Nucleus accumbens (tissue), 56 donors: ENCODE data around the gene NF2.
A peak's percentile ranks its signal among the peaks of the same experiment; 100 is the strongest.
"Not testable (repeated sequence)": the region's sequence is repeated elsewhere in the genome, so short reads cannot be mapped to it uniquely, and the experiment has no call there.

Source experiments
- DNase-seq, 56 donors: peaks; one replicate each; lab custom pipeline; 2025; lab: John Stamatoyannopoulos, UW

Gene NF2

DNA sequence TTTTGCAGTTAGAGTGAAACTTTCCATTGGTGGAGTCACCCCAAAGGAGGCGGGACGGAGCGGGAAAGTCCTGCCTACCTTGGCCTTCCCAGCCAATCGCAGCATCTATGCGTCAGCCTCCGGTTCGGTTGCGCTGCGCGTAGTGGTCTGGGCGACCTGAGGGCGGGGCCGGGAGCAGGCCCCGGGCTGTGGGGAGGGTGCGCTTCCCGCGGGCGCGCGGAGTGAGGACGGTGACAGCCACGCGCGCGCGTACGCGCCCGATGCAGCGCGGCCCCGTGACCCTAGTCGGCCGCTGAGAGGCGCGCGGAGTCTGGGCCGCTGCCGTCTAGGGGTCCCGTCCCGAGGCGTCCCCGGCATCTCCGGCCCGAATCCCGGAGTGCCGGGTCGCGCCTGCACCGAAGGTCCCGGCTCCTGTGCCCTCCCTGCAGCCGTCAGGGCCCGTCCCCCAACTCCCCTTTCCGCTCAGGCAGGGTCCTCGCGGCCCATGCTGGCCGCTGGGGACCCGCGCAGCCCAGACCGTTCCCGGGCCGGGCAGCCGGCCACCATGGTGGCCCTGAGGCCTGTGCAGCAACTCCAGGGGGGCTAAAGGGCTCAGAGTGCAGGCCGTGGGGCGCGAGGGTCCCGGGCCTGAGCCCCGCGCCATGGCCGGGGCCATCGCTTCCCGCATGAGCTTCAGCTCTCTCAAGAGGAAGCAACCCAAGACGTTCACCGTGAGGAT is at the start of gene NF2:
Gene NF2 (plus strand): TSS at position 276 of the 718 bp plus-strand sequence. CDS start 366 bp downstream, at position 642.
- peak; percentile 83 to 100 (median 99) for DNase-seq

DNA sequence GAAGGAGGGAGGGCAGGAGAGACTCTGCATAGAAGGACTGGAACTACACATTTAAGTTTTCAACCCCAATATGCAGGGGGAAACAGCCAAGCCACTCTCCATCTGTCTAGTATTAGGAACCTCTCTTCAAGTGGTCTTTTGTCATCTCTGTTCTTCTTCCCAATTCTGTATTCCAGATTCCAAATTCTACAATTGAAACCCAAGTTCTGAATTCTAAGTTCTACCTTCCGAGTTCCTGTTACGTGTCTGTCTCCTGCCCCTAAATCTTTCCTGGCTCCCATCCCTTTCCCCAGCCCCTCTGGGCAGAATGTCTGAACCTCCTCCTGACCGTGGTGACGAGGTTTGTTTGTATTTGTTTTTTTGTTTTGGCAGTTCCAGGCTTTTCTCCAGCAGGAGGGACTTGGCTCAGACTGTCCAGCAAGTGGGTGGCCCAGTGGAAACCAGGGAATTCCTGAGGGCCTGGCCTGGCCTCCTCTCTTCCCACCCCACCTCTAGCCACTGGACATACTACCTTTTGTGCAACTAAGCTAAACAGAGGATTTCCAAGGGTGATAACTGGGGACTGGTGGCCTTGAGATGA is 48.3 kb upstream of the NF2 start:
- DNase-seq: peak in 38 of 56 donors; percentile 2 to 79 (median 28)

DNA sequence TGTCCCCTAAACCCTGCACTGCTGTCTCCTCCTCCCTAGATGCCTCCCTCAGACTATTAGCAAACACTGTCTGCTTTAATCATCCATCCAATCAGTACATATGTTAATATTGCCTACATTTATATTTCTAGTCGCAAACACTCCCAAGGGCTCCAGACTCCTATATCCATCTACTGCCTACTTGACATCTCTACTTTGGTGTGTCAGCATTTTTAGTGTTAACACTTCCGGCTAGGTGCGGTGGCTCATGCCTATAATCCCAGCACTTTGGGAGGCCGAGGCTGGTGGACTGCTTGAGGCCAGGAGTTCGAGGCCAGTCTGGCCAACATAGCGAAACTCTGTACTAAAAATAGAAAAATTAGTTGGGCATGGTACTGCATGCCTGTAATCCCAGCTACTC is 44.4 kb upstream of the NF2 start:
- DNase-seq: no peak

DNA sequence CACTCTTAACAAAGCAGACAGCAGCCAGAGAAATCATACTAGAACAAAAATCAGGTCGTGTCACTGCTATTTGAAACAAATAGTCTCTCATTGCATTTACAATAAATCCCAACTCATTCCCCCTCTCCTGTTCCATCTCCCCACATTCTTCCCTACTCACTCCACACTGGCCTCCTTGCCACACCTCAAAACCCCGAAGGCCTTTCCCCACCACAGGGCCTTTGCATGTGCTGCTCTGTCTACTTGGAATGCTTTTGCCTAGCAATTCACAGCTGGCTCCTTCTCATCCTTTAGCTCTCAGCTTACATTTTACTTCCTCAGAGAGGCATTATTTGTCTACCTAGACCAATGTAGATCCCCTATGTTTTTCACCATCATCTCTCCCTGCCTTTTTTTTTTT is 43.6 kb upstream of the NF2 start:
- DNase-seq: no peak

DNA sequence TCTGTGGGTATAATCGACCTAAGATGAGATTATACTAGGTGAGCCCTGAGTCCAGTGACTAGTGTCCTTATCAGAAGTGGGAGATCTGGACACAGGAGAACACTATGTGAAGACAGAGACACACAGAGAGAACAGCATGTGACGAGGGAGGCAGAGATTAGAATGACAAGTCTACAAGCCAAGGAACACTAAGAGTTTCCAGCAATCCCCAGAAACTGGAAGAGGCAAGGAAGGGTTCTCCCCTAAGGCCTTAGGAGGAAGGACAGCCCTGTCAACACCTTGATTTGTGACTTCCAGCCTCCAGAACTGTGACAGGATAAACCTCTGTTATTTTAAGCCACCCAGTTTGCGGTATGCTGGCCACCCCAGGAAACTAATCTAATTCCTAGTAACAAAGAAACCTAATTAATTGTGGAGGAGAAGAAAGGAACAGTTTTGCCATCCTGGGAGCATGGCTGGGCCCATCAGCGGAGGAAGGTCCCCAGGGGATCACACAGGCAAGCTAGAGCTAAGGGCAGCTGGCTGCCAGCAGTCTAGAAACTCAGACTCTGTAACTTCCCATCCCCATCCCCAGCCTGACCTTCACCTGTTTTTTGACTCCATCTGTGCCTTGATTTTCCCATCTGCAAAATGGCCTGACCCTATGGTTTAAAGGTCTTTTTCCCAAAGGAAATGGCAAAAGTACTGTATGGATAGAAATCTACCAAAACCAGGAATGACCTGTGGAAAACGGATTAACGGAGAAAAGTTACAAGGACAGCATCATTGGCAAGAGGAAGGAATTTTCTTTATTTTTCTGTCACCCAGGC is 39.6 kb upstream of the NF2 start:
- DNase-seq: no peak

DNA sequence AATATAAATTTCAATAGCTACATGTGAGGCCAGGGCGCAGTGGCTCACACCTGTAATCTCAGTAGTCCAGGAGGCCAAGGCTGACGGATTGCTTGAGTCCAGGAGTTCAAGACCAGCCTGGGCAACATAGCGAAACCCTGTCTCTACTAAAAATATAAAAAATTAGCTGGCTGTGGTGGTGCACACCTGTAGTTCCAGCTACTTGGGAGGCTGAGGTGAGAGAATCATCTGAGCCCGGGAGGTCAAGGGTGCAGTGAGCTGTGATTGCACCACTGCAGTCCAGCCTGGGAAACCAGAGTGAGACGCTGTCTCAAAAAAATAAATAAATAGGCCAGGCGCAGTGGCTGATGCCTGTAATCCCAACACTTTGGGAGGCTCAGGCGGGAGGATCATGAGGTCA is 36.9 kb upstream of the NF2 start:
- not testable (repeated sequence) for DNase-seq

DNA sequence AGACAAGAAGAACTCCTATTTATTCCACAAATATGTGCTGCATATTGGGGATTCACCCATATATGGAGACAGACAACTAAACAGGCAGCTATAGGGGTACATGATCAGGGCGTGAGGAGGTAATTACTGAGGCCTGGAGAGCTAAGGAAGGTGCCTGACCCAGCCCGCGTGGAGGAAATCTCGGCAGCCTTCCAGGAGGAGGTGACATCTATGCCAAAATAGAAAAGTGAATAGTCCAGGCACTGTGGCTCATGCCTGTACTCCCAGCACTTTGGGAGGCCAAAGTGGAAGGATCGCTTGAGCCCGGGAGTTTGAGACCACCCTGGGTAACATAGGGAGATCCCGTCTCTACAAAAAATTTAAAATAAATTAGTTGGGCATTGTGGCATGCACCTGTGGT is 36.1 kb upstream of the NF2 start:
- DNase-seq: no peak

DNA sequence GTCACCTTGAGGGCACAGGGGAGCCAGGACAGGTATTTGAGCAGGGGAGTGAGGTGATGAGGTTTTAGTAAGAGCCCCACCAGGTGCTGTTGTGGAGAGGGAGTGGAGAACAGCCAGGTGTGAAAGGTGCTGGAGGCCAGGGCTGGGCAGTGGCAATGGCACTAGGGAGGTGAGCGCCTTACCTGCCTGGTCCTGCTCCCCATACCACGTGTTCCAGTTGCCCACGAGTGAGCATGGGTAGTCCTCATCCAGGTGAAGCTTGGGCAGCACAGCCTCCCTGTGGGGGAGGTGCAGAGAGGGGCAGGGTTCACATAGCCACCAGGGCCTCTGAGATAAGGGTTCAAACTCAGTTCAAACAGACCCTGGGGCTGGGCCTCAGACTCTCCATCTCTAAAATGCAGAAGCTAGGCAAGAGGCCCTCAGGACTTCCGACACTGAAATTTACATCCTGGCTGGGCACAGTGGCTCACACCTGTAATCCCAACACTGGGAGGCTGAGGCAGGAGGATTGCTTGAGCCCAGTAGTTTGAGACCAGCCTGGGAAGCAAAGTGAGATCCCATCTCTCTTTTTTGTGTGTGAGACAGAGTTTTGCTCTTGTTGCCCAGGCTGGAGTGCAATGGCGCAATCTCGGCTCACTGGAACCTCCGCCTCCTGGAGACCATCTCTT is 34.3 kb upstream of the NF2 start:
- no peak for DNase-seq

DNA sequence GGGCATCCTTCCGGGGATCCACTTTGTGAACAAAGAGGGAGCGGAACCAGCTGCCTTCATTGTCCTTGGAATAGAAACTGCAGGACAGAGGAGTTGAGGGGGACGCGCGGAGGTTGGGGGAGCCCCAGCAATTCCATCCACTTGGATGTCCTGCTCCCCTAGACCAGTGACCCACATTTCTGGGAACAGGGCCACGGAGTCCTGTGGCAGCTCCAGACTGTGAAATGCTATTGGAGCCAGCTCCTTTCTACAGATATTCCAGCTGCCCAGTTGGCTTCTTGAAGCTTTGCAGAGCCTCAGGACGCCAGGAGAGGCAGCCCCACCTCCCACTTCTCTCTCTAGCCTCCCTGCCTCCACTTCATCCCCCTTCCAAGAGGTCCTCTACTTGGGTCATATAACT is 33.0 kb upstream of the NF2 start:
- peak in 15 of 56 donors; percentile 2 to 53 (median 9) for DNase-seq

DNA sequence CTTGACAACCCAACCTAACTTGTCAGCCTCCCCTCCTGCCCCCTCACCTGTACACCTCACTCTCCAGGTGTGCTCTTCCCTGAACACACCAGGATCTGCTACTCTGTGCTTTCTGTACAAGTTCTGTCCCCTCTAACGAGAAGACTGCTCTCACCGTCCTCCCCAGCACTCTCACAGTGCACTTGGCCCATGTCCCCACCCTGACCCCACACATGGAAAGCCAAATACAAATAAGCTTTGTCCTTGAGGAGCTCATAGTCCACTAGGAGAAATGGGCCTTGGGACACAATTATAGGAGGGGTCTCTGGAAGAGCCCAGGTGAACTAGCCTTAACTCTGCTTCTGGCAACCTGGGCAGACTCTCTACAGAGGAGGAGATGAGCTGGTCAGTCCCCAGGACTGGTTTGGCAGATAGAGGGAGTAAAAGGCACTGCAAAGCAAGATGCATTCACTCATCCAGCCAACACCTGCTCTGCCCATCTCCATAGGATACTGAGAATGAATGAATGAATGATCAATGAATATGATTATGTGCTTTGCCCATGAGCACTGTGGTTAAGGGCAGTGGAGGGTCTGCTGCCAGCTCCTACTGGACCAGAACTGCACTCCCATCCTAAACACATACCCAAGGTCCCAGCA is 32.4 kb upstream of the NF2 start:
- no peak for DNase-seq

DNA sequence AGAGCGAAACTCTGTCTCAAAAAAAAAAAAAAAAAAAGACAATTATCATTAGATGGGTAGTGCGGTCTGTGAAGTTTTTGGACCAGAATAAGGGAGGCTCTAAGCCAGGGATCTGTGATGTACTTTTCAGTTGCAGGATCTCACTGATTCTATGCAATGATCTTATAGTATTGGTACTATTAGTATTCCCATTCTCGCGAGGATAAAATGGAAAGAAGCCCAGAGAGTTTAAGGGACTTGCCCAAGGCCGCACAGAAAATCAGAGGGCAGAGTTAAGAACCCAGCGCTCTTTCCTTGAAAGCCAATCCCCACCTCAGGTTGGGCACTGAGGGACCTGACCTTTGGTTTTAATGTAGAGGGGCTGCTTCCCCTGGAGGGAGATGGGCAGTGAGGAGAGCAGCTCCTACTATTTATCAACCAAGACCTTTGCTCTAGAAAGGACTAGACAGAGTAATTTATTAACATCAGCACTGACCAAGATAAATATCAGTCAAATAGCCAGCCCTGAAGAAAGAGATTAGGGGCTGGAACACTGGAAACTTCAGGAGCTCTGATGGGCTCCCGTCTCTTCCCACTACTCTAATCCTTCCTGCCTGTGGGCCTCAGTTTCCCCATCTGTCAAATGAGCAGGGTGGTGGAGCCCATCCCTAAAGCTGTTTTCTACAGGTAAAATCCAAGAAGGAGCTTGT is 28.5 kb upstream of the NF2 start:
- no peak for DNase-seq

DNA sequence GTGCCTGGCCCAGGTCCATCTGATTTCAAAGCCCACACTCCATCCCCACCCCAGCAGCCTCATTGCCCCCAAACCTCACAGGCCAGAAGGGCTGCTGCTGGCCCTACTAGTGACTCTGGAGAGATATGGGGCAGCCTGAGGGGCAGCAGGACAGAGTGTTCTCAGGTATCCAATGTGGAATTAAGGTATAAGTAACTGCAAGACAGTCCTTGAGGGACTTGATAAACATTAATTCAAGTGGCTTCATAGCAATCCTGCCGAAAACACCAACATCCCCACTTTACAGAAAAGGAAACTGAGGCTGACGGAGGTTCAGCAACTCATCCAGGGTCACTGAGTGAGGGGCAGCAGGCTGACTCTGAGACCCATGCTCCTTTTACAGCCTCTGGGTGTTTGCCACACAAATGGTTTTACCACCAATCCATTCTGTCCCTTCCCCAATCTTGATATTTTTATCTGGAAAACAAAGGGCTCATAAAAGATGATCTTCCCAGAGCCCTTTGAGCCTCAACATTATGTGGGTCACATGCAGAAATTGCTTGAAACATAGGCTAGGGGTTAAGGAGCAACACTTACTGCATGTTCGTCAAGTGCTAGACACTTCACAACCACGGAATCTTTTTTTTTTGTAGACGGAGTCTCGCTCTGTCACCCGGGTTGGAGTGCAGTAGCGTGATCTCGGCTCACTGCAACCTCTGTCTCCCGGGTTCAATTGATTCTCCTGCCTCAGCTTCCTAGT is 24.8 kb upstream of the NF2 start:
- no peak for DNase-seq

DNA sequence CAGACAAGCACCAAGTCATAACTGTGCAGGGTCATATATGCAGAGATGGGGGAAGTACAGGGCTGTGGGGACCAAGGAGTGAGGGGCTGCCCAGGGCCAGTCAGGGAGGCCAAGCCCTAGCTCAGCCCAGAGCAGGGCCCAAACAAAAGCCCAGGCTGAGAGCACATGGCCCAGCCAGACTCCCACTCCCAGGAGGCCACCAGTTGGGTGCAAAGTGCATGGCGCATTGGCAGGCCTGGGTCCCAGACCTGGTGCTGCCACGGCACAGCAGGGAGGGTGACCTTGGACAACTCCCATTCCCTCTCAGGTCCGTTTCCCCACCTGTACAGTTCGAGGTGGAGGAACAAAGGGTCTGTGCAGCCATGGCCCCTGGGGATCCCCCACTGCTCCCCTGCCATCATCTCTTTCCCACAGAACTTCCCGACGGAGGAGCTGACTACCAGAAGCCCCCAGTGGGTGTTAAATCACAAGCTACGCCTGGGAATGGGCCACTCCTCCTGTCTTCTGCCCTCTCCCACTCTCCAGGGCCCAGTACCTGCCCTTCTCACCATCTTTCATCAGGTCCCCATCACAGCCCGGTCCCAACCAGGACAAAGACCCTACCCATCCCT is 23.1 kb upstream of the NF2 start:
- peak in 6 of 56 donors; percentile 6 to 45 (median 30) for DNase-seq

DNA sequence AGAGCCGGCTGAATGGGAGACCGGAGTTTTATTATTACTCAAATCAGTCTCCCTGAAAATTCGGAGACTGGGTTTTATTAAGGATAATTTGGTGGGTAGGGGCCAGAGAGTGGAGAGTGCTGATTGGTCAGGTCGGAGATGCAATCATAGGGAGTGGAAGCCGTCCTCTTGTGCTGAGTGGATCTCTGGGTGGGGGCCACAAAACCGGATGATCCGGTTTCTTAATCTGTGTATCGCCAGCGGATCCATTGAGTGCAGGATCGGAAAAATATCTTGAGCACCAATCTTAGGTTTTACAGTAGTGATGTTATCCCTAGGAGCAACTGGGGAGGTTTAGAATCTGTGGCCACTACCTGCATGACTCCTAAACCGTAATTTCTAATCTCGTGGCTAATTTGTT is 21.6 kb upstream of the NF2 start:
- DNase-seq: no peak

DNA sequence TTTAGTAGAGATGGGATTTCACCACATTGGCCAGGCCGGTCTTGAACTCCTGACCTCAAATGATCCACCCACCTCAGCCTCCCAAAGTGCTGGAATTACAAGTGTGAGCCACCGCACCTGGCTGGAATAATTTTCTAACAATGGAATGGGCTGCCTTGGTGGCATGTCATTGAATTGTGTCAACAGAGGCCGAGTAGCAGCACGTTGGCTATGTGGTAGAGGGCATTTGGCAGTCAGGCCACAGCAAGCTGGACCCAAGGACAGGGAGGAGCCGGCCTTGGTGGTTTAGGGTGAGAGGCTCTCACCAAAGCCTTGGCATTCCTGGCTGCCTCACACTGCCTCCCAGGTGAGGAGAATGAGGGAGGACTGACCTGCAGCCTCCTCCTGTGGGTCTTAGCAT is 18.5 kb upstream of the NF2 start:
- no peak for DNase-seq

DNA sequence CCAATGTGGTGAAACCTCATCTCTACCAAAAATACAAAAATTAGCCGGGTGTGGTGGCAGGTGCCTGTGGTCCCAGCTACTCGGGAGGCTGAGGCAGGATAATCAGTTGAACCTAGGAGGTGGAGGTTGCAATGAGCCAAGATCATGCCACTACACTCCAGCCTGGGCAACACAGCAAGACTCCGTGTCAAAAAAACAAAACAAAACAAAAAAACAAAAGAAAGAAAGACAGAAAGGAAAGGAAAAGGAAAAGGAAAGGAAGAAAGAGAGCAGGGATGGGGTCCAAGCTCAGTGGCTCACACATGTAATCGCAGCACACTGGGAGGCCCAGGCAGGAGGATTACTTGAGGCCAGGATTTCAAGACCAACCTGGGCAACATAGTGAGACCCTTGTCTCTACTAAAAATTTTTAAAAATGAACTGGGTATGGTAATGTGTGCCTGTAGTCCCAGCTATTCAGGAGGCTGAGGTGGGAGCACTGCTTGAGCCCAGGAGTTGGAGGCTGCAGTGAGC is 17.2 kb upstream of the NF2 start:
- DNase-seq: not testable (repeated sequence)

DNA sequence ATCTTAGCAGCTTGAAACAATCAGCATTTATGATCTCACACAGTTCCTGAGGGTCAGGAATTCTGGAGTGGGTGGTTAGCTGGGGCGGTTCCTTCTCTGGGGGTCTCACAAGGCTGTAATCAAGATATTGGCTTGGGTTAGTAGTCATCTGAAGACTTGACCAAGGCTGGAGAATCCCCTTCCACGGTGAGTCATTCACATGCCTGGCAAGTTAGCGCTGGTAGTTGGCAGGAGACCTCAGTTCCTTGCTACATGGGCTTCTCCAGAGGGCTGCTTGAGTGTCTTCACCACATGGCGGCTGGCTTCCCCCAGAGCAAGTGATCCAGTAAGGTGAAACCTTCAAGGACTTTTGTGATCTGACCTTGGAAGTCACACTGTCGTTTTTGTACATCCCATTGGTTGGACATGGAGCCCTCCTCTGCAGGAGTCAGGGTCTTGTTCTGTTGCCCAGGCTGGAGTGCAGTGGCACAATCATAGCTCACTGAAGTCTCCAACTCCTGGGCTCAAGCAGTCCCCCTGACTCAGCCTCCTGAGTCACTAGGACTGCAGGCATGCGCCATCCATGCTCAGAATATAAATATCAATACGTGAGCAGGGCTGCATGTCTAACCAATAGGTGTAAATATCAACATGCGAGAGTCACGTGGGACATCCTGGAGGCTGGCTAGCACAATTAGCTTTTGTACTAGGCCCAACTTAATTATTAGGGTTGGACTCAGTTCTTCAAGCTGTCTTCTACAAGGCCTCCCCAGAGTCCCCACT is 15.3 kb upstream of the NF2 start:
- no peak for DNase-seq

DNA sequence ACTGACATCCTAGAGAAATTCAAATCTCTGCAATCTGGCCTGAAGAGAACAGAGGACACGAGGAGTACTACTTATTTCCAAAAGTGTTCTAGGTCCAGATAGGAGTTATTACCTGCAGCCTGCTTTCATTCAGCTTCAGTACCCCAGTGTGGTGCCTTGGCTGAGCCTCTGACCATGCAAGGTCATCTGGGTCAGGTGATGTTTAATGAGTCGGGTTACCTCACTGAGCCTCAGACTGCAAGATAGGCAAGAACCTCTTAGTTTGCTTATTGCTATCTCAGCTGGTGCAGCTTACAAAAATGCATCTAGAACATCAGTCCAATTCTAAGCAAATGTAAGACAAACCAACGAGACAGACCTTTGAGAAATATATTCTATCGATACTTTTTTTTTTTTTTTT is 9.5 kb upstream of the NF2 start:
- DNase-seq: no peak
